Measurements from ENCODE around the gene TPSAB1.

TPSAB1 gene

GRCh38 chr16:1273816-1274215 is 33.3 kb downstream of the TPSAB1 start:
- Histone ChIP-seq H2AFZ (ENCODE audit: low read length, unreplicated experiment) (no peak overlapping the region), H3K79me2 (ENCODE audit: control insufficient read depth, insufficient read depth, low read length, unreplicated experiment) (no peaks in the 10 kb centered on the region), H3K27me3 (ENCODE audit: insufficient read depth, low read length) (peaks cover 42% of the 10 kb centered on the region), H3K36me3 (ENCODE audit: insufficient read depth, low read length) (no peaks in the 10 kb centered on the region), H3K27ac (ENCODE audit: low read depth, low read length) (no peak overlapping the region), H3K4me3 (ENCODE audit: low read depth, low read length) (no peak overlapping the region), H3K4me1 (ENCODE audit: control insufficient read depth, insufficient read depth, low read length, unreplicated experiment) (no peaks in the 10 kb centered on the region)

DNA sequence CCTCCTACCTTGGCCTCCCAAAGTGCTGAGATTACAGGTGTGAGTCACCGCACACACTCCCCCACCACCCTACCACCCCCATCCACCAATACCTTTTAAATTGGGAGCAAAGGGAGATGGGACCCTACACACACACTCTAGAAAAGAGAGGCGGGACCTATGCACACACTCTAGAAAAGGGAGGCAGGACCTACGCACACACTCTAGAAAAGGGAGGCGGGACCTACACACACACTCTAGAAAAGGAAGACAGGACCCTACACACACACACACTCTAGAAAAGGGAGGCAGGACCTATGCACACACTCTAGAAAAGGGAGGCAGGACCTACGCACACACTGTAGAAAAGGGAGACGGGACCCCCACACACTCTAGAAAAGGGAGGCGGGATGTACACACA is 34.3 kb downstream of the TPSAB1 start:
- Histone ChIP-seq H3K4me3 (ENCODE audit: low read depth, low read length) (no peak overlapping the region), H3K36me3 (ENCODE audit: insufficient read depth, low read length) (no peaks in the 10 kb centered on the region), H3K27ac (ENCODE audit: low read depth, low read length) (no peak overlapping the region), H3K4me1 (ENCODE audit: control insufficient read depth, insufficient read depth, low read length, unreplicated experiment) (no peaks in the 10 kb centered on the region), H3K27me3 (ENCODE audit: insufficient read depth, low read length) (peaks cover 48% of the 10 kb centered on the region), H2AFZ (ENCODE audit: low read length, unreplicated experiment) (no peak overlapping the region), H3K79me2 (ENCODE audit: control insufficient read depth, insufficient read depth, low read length, unreplicated experiment) (no peaks in the 10 kb centered on the region)

DNA sequence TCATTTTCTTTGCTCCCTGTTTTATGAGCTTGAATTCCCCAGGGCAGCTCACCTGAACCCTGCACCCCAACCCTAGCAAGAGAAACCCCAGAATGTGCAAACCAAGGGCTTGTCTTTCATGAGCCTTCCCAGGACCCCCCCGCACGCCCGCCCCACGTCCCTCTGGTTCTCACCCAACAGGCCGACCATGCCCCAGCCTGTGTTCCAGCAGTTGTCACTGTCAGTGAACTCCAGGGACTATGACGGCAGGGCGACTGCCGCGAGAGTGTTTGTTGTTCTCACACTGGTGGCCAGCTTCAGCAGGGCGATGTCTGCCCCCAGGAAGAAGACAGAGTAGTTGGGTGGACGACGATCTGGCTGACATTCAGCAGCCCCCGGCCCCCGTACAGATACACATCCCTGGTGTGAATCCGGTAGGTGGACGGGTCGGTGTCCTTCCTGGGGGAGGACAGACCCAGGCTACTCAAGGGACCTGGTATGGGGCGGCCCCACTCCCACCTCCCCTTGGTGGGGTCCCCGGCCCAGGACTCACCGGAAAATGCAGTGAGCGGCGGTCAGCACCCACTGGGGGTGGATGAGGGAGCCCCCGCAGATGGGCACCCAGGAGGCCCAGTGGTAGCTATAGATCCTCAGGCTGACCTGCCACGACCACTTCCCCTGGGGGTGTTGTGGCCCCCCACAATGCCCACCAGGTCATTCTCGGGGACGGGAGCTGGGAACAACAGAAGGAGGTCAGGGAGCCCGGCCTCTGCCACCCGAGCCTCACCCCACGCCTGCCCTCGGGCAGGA is 35.5 kb downstream of the TPSAB1 start:
- H3K4me1 ChIP-seq (ENCODE audit: control insufficient read depth, insufficient read depth, low read length, unreplicated experiment), result no peaks in the 10 kb centered on the region
- H3K36me3 ChIP-seq (ENCODE audit: insufficient read depth, low read length), result no peaks in the 10 kb centered on the region
- no peak overlapping the region for H3K4me3 ChIP-seq (ENCODE audit: low read depth, low read length)
- no peak overlapping the region for H2AFZ ChIP-seq (ENCODE audit: low read length, unreplicated experiment)
- H3K27ac ChIP-seq (ENCODE audit: low read depth, low read length), result no peak overlapping the region
- H3K79me2 ChIP-seq (ENCODE audit: control insufficient read depth, insufficient read depth, low read length, unreplicated experiment), result no peaks in the 10 kb centered on the region
- H3K27me3 ChIP-seq (ENCODE audit: insufficient read depth, low read length), result peaks cover 46% of the 10 kb centered on the region

DNA sequence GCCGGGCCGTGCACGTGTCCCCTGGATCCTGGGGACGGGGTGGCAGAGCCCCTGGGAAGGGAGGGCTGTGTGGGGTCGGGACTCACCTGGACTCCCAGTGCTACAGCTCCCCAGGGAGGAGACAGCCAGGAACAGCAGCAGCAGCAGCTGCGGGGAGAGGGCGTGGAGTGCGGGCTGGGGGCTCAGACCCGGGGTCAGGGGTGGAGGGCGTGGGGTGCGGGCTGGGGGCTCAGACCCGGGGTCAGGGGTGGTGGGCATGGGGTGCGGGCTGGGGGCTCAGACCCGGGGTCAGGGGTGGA is 36.0 kb downstream of the TPSAB1 start:
- Histone ChIP-seq H3K4me3 (ENCODE audit: low read depth, low read length) (no peak overlapping the region), H3K27me3 (ENCODE audit: insufficient read depth, low read length) (peaks cover 46% of the 10 kb centered on the region), H3K4me1 (ENCODE audit: control insufficient read depth, insufficient read depth, low read length, unreplicated experiment) (no peaks in the 10 kb centered on the region), H3K36me3 (ENCODE audit: insufficient read depth, low read length) (no peaks in the 10 kb centered on the region), H2AFZ (ENCODE audit: low read length, unreplicated experiment) (no peak overlapping the region), H3K27ac (ENCODE audit: low read depth, low read length) (no peak overlapping the region), H3K79me2 (ENCODE audit: control insufficient read depth, insufficient read depth, low read length, unreplicated experiment) (no peaks in the 10 kb centered on the region)

- Histone ChIP-seq H3K36me3 (ENCODE audit: insufficient read depth, low read length) (no peaks in the 10 kb centered on the region), H3K27ac (ENCODE audit: low read depth, low read length) (no peak overlapping the region), H2AFZ (ENCODE audit: low read length, unreplicated experiment) (no peak overlapping the region), H3K4me1 (ENCODE audit: control insufficient read depth, insufficient read depth, low read length, unreplicated experiment) (no peaks in the 10 kb centered on the region), H3K4me3 (ENCODE audit: low read depth, low read length) (no peak overlapping the region), H3K79me2 (ENCODE audit: control insufficient read depth, insufficient read depth, low read length, unreplicated experiment) (no peaks in the 10 kb centered on the region), H3K27me3 (ENCODE audit: insufficient read depth, low read length) (peaks cover 44% of the 10 kb centered on the region)
Measured at GRCh38 chr16:1277151-1277598, 36.7 kb downstream of the TPSAB1 start.

GRCh38 chr16:1277617-1278282 is 37.2 kb downstream of the TPSAB1 start:
- Histone ChIP-seq H2AFZ (ENCODE audit: low read length, unreplicated experiment) (no peak overlapping the region), H3K4me1 (ENCODE audit: control insufficient read depth, insufficient read depth, low read length, unreplicated experiment) (no peaks in the 10 kb centered on the region), H3K27me3 (ENCODE audit: insufficient read depth, low read length) (peaks cover 39% of the 10 kb centered on the region), H3K36me3 (ENCODE audit: insufficient read depth, low read length) (no peaks in the 10 kb centered on the region), H3K27ac (ENCODE audit: low read depth, low read length) (no peak overlapping the region), H3K4me3 (ENCODE audit: low read depth, low read length) (no peak overlapping the region), H3K79me2 (ENCODE audit: control insufficient read depth, insufficient read depth, low read length, unreplicated experiment) (no peaks in the 10 kb centered on the region)

- no peaks in the 10 kb centered on the region for H3K4me1 ChIP-seq (ENCODE audit: control insufficient read depth, insufficient read depth, low read length, unreplicated experiment)
- no peak overlapping the region for H3K4me3 ChIP-seq (ENCODE audit: low read depth, low read length)
- no peaks in the 10 kb centered on the region for H3K36me3 ChIP-seq (ENCODE audit: insufficient read depth, low read length)
- no peaks in the 10 kb centered on the region for H3K79me2 ChIP-seq (ENCODE audit: control insufficient read depth, insufficient read depth, low read length, unreplicated experiment)
- no peak overlapping the region for H2AFZ ChIP-seq (ENCODE audit: low read length, unreplicated experiment)
- H3K27ac ChIP-seq (ENCODE audit: low read depth, low read length), result no peak overlapping the region
- H3K27me3 ChIP-seq (ENCODE audit: insufficient read depth, low read length), result peaks cover 37% of the 10 kb centered on the region
Measured at GRCh38 chr16:1278477-1278876, 38.0 kb downstream of the TPSAB1 start.

DNA sequence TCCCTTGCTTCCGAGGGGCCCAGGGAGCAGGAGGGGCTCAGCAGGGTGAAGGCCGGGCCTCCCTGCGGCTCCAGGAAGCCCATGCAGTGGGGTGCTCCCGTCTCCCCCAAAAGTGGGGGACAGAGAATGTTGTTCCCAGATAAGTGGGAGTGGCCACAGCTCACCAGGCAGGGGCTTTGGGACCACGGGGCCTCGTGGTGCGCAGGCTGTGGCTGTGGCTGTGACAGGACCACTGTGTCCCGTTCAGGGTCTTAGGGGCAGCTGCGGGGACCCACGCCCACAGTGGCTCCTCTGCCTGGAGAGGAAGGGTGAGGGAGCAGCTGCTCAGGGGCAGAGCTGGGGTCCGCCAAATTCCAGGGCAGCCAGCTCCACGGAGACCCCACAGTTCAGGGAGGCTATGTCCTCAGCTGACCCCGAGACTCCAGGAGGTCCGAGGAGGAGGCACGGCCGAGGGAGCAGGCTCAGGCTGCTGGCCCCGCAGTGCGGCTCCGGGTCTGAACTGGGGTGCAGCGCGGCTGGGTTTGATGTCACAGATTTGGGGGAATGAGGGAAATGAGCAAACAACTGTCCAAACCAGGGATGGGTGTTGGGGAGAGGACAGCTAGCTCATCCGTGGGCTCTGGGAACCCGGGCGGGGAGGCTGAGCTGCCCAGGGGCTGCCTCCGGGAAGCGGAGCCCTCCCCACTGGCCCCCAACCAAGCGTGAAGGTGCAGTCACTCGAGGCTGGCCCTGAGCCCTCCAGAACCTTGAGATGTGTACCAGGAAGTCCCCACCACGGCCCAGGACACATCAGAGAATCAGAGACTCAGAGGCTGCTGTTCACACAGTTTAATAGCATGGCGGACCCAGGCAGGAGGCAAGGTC is 38.8 kb downstream of the TPSAB1 start:
- Histone ChIP-seq H3K4me1 (ENCODE audit: control insufficient read depth, insufficient read depth, low read length, unreplicated experiment) (no peaks in the 10 kb centered on the region), H3K27ac (ENCODE audit: low read depth, low read length) (no peak overlapping the region), H2AFZ (ENCODE audit: low read length, unreplicated experiment) (no peak overlapping the region)

DNA sequence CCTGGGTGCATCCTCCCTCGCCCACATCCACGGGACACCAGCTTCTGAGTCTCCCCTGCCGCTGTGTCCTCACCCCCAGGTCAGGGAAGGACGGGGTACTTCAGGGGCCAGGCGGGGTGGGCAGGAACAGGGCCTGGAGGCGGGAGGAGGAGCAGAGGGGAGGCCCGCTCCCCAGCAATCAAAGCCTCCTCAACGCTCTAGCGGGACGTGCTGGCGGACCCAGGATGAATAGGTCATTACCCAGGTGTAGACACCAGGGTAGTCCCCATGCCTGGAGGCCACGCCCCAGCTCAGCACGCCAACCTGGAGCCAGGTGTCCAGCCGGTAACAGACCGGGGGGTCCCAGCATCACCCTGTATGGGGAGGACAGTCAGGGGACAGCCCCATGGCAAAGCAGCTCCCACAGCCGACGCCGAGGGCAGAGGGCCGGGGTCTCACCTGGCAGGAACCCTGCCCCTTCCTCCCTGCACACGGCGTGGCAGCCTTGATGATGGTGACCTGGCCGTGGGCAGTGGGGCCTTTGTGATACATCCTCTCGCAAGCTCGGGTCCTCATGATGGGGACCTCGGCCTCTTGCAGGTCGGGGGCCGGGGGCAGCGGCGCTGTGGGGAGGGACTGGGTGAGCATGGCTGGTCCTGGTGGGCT is 39.6 kb downstream of the TPSAB1 start:
- no peak overlapping the region for H3K27ac ChIP-seq (ENCODE audit: low read depth, low read length)
- no peaks in the 10 kb centered on the region for H3K79me2 ChIP-seq (ENCODE audit: control insufficient read depth, insufficient read depth, low read length, unreplicated experiment)
- H3K4me1 ChIP-seq (ENCODE audit: control insufficient read depth, insufficient read depth, low read length, unreplicated experiment), result no peaks in the 10 kb centered on the region
- no peak overlapping the region for H3K4me3 ChIP-seq (ENCODE audit: low read depth, low read length)
- H2AFZ ChIP-seq (ENCODE audit: low read length, unreplicated experiment), result no peak overlapping the region
- no peaks in the 10 kb centered on the region for H3K36me3 ChIP-seq (ENCODE audit: insufficient read depth, low read length)
- peaks cover 43% of the 10 kb centered on the region for H3K27me3 ChIP-seq (ENCODE audit: insufficient read depth, low read length)

More for the DNA sequence above, 38.8 kb downstream of the TPSAB1 start:
- H3K36me3 ChIP-seq (ENCODE audit: insufficient read depth, low read length), result no peaks in the 10 kb centered on the region
- H3K27me3 ChIP-seq (ENCODE audit: insufficient read depth, low read length), result peaks cover 43% of the 10 kb centered on the region
- H3K79me2 ChIP-seq (ENCODE audit: control insufficient read depth, insufficient read depth, low read length, unreplicated experiment), result no peaks in the 10 kb centered on the region
- no peak overlapping the region for H3K4me3 ChIP-seq (ENCODE audit: low read depth, low read length)

DNA sequence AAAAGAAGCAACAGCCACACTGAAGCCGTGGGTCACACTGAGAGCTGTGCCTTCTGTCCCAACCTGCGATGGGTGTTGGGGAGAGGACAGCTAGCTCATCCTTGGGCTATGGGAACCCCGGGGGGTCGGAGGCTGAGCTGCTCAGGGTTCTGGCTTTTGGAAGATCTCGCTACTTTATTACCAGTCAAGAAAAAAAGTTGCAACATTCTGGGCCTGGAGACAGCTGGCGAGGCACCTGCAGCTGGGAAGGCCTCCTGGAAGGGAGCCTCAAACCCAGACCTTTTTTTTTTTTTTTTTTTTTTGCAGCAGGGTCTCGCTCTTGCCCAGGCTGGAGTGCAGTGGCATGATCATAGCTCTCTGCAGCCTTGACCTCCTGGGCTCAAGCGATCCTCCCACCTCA is 40.3 kb downstream of the TPSAB1 start:
- Histone ChIP-seq H3K36me3 (ENCODE audit: insufficient read depth, low read length) (no peaks in the 10 kb centered on the region), H3K27me3 (ENCODE audit: insufficient read depth, low read length) (peaks cover 46% of the 10 kb centered on the region), H3K4me1 (ENCODE audit: control insufficient read depth, insufficient read depth, low read length, unreplicated experiment) (no peaks in the 10 kb centered on the region), H3K4me3 (ENCODE audit: low read depth, low read length) (no peak overlapping the region), H3K27ac (ENCODE audit: low read depth, low read length) (no peak overlapping the region), H2AFZ (ENCODE audit: low read length, unreplicated experiment) (no peak overlapping the region), H3K79me2 (ENCODE audit: control insufficient read depth, insufficient read depth, low read length, unreplicated experiment) (no peaks in the 10 kb centered on the region)
